Kidney capillary endothelial cell (primary cell): Measurements from ENCODE around the gene BANF1.

Experiments
- DNase-seq: peaks from one replicate; pipeline ENCODE4 v3.0.0-alpha.2; 2018; ENCODE audit warnings: low spot score

Gene BANF1

GRCh38 chr11:66001942-66002647, at the start of gene BANF1, which contains the start of gene EIF1AD:
BANF1 (plus strand) TSS chr11:66002503; CDS start chr11:66003251, 748 bp downstream.
EIF1AD (minus strand) TSS chr11:66002157; CDS start chr11:66000389, 1,768 bp downstream.
- DNase-seq = peak; percentile 97

- DNase-seq = no peak
These were observed 48.8 kb upstream of the BANF1 start for GRCh38 chr11:65953471-65953870.

GRCh38 chr11:65954771-65955170, 47.5 kb upstream of the BANF1 start:
- no peak for DNase-seq

GRCh38 chr11:65958291-65958690, 44.0 kb upstream of the BANF1 start:
- no peak for DNase-seq

GRCh38 chr11:65958774-65959420, 43.4 kb upstream of the BANF1 start:
- DNase-seq = no peak

GRCh38 chr11:65960824-65961266, 41.5 kb upstream of the BANF1 start:
- no peak for DNase-seq

GRCh38 chr11:65961267-65962140, 40.8 kb upstream of the BANF1 start, which contains the start of gene SART1:
SART1 (plus strand) TSS chr11:65961734; CDS start chr11:65961781, 47 bp downstream.
- DNase-seq = peak; percentile 97

GRCh38 chr11:65962141-65962564, 40.1 kb upstream of the BANF1 start:
- DNase-seq = no peak

GRCh38 chr11:65964906-65965305, 37.4 kb upstream of the BANF1 start:
- no peak for DNase-seq

- no peak for DNase-seq
These were observed 36.1 kb upstream of the BANF1 start for GRCh38 chr11:65965986-65966762.

GRCh38 chr11:65967329-65967934, 34.9 kb upstream of the BANF1 start:
- DNase-seq = no peak

GRCh38 chr11:65968600-65969482, 33.5 kb upstream of the BANF1 start:
- DNase-seq = no peak

- DNase-seq = no peak
These were observed 30.2 kb upstream of the BANF1 start for GRCh38 chr11:65972116-65972515.

GRCh38 chr11:65973439-65974110, 28.7 kb upstream of the BANF1 start:
- peak; percentile 25 for DNase-seq

GRCh38 chr11:65975771-65976170, 26.5 kb upstream of the BANF1 start:
- DNase-seq = no peak

GRCh38 chr11:65976216-65977176, 25.8 kb upstream of the BANF1 start:
- DNase-seq = no peak

- DNase-seq = no peak
These were observed 24.5 kb upstream of the BANF1 start for GRCh38 chr11:65977621-65978390.
